EL (cell line): ENCODE measurements around the gene DENND2A.
"Not testable (repeated sequence)": the region's sequence is repeated elsewhere in the genome, so short reads cannot be mapped to it uniquely, and the experiment has no call there.

Source experiments
- DNase-seq: peaks from one replicate; pipeline ENCODE4 v3.0.0-alpha.2; 2016

Gene DENND2A

DNA sequence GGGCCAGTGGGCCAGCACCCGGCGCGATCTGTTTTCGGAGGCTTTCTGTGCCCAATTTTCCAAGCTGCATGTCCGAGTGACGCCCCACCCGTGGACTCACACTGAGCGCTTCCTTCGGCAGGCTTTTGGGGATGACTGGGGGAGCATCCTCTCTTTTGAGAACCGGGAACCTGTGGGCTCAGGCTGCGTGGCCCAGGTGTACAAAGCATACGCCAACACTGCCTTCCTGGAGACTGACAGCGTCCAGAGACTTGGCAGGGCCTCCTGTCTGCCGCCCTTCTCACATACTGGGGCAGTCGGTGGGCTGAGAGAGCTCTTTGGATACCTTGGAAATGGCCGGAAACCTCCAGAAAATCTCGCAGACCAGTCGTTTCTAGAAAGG lies 33.2 kb upstream of the DENND2A start:
- DNase-seq = no peak

DNA sequence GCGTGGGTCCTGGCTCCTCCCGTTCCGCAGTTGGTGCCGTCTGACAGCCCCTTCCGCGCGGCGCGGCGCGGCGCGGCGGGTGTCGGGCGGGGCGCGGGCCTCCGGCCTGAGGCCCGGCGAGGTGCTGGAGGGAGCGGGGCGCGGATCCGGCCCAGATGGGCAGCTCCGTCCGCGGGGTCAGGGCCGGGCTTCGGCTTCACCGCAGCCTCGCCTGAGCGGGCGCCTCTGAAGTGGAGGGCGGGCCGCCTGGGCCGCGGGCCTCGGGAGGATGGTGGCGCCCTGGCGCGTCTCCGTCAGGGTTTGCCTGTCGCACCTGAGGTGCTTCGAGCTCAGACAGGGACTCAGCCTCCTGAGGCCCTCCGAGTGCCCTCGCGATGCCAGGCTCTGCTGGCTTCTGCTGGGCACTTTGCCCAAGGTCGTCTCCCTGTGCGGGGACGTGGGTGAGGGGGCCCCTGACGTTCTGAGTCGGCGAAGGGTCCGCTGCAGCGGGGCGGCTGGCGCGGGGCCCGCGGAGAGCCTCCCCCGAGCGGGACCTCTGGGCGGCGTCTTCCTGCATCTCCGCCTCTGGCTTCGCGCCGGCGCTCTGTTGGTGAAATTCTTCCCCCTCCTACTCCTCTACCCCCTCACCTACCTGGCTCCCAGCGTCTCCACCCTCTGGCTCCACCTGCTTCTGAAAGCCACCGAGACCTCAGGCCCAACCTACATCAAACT lies 32.6 kb upstream of the DENND2A start:
- DNase-seq = peak; percentile 18

DNA sequence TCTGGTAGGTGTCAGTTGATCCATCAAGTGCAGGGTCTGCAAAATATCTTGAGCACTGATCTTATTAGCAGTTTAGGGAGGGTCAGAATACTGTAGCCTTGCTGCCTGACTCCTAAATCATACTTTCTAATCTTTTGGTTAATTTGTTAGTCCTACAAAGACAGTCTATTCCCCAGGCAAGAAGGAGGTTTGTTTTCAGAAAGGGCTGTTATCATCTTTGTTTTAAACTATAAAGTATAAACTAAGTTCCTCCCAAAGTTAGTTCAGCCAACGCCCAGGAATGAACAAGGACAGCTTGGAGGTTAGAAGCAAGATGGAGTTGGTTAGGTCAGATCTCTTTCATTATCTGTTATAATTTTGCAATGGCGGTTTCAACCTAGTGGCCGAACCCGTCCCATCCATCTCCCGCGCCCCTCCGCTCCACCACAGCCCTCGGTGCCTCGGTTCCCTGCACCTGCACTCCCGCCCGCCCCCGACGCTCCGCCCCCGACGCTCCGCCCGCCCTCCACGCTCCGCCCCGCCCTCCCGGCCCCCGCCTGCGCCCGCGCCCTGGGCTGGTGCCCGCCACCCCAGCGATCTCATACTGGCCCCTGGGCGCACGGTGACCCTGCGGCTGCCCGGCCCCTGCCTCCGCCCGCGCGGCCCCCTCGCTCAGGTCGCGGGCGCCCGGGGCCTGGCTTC lies 31.9 kb upstream of the DENND2A start, which contains the start of gene ADCK2:
TSS of gene ADCK2 (plus strand) at position 564 of the 681 bp plus-strand sequence. CDS start 386 bp downstream, outside the sequence.
- DNase-seq = peak; percentile 40

DNA sequence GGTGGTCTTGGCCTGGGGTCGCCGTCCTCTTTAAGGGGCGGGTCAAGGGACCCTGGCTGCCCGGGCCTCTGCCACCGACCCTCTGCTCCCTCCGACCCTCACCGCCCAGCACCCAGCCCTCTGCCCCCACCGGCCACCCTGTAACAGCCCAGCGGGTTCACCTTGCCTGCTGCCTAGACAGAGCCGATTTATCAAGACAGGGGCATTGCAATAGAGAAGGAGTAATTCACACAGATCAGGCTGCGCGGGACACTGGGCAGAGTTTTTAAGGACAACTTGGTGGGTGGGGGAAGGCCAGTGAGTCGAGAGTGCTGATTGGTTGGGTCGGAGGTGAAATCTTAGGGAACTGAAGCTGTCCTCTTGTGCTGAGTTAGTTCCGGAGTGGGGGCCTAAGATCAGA lies 31.4 kb upstream of the DENND2A start:
- no peak for DNase-seq

DNA sequence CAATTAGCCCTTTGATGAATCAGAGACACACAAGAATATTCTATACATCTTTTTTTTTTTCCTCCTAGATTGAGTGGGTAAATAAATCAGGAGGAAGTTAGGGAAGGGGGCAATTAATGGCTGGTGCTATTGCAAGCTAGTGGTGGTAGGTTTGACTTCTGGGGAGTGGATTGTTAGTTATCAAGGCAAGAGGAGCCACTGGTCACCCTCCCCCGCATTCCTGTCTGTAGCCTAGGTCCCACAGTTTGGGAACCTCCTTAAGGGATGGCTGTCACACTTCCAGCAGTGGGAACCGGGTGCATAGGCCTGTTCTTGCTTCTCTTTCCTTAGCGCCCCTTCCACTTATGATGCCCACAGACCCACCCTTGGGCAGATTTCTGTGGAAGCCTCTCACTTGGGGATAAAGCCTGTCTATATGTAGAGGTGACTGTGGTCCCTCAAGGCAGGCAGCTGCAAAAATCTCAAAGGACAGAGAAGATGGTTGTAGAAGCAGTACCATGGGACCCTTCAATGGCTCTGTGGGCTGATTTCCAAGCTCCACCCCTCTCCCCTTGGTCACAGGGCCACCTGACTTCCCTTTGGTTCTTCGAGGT lies 29.8 kb upstream of the DENND2A start:
- no peak for DNase-seq

DNA sequence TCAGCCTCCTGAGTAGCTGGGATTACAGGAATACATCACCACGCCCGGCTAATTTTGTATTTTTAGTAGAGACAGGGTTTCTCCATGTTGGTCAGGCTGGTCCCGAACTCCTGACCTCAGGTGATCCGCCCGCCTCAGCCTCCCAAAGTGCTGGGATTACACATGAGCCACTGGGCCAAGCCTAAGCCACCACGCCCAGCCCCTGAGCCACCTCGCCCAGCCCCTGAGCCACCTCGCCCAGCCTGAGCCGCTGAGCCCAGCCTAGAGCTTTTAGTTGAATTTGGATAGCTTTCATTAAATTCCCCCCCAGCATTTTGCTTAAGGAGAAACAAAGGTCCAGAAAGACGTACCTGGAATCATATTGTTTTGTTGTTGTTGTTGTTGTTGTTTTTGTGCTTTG lies 29.2 kb upstream of the DENND2A start:
- DNase-seq = not testable (repeated sequence)

DNA sequence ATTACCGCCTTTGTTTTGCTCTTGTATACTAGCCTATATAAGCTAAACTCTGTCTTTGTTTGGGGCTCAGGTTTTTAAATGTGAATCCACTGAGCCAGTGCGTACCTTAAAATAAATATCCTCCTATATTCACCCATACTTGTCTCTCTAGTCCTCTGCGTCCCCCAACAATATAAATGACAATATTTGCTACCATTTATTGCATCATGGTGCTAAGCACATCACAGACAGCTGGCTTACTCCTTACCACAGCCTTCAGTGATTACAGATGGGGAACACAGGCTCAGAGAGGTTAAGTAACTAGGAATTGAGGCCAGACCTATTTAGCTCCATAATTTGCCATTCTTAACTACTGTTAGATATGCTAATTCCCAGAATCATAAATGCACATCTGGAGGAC lies 28.7 kb upstream of the DENND2A start:
- no peak for DNase-seq

DNA sequence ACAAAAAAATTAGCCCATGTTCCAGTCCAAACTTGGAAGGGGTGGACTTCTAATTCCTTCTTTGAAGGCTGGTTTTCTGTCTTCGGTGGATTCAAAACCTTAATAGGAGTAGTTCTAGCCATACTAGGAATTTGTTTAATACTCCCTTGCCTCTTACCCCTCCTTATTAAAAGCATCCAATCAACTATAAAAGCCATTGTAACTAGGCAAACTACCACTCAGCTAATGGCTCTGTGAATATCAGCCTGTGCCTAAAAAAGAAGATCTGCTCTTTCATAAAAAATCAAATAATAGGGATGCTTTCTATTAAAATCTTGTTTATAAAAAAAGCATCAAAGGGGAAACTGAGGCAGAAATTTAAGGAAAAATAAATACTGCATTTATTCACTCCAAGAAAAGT lies 28.0 kb upstream of the DENND2A start:
- DNase-seq = no peak

DNA sequence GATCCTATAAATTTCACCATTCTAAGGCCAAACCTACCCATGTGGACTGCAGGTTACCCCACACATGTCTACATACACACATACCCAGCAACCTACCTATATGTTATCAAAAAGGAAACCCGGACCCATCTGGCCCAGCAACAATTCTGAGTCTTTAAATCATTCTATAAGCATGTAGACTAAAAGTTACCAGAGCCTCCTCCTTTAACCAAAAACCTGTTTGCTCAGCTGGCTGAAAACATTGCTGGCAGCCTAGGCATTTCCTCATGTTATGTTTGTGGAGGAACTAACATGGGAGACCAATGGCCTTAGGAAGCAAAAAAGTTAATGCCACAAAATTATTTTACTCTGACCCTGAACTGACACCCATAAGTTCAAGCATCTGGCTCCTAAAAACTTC lies 26.9 kb upstream of the DENND2A start:
- DNase-seq = no peak

DNA sequence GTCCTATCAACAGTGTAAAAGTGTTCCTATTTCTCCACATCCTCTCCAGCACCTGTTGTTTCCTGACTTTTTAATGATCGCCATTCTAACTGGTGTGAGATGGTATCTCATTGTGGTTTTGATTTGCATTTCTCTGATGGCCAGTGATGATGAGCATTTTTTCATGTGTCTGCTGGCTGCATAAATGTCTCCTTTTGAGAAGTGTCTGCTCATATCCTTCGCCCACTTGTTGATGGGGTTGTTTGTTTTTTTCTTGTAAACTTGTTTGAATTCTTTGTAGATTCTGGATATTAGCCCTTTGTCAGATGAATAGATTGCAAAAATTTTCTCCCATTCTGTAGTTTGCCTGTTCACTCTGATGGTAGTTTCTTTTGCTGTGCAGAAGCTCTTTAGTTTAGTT lies 22.3 kb upstream of the DENND2A start:
- DNase-seq = not testable (repeated sequence)

DNA sequence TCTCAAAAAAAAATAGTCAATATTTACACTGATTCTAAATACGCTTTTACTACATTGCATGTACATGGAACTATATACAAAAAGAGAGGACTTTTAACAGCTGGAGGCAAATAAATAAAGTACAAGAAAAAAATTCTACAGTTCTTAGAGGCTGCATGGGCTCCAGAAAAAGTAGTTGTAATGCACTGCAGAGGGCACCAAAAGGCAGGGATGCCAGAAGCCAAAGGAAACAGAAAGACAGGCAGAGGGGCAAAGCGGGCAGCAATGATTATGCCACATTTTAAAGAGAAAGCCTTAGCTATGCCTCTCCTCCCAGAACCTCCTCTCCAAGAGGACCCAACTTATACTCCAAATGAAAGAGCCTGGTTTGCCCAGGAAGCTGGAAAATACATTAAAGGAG lies 20.5 kb upstream of the DENND2A start:
- no peak for DNase-seq

DNA sequence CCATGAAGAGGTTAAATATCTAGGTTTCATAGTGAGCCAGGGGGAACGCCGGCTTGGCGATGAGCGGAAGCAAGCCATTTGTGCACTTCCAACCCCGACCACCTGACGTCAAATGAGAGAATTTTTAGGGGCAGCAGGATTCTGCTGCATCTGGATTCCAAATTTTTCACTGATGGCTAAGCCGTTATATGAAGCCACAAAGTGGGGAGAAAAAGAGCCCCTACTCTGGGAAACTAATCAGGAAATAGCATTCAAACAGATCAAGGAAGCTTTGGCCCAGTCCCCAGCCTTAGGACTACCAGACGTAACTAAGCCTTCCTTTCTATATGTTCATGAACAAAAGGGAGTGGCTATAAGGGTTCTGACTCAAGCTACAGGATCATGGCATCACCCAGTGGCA lies 19.2 kb upstream of the DENND2A start:
- no peak for DNase-seq

DNA sequence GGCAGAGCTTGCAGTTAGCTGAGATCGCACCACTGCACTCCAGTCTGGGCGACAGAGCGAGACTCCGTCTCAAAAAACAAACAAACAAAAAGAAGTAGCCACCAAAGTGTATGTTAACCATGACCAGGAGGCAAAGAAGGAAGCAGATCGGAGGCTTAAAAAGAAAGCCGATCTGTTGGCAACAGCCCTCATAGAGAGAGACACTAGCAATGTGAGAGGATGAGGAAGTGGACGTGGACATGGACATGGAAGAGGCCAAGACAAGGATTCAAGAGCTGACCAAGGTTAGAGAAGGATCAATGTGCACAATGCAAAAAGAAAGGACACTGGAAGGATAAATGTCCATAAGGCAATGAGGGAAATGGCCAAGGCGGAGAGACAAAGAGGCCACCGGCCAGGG lies 17.3 kb upstream of the DENND2A start:
- no peak for DNase-seq

DNA sequence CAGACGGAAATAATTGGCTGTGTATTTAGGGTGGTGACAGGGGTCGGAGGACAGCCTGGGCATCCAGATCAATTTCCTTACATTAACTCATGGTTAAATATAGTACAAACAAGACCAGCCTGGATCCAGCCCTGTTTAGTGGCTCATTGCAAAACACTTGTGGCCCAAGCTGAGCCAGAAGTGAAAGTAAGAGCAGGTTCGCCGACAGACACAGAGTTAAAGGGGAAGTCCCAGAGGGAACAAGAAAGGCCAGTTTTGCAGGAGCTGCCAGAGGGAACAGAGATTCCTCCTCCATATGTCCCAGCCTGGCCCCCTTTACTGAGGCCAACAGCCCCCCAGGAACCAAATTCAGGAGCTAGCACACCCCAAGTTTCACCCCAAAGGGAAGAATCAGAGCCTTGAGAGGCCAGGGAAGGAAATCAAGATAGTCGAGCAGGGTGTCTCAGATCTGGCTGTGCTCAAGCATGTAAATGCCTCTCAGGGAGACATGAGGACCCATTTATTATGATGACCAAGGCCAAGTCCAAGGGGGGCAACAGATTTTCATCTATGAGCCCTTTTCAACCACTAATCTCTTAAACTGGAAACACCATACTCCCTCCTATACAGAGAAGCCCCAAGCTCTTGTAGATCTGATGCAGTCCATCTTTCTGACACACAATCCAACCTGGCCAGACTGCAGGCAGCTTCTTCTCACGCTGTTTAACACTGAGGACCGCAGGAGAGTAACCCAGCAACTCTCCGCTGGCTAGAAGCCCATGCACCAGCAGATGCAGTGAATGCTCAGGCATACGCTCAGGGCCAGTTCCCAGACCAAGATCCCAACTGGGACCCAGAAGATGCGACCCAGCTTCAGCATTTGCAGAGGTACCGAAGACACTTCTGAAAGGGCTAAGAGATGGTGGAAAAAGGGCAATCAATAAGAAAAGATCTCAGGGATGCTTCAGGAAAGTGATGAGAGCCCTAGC lies 16.2 kb upstream of the DENND2A start:
- DNase-seq = peak; percentile 59

DNA sequence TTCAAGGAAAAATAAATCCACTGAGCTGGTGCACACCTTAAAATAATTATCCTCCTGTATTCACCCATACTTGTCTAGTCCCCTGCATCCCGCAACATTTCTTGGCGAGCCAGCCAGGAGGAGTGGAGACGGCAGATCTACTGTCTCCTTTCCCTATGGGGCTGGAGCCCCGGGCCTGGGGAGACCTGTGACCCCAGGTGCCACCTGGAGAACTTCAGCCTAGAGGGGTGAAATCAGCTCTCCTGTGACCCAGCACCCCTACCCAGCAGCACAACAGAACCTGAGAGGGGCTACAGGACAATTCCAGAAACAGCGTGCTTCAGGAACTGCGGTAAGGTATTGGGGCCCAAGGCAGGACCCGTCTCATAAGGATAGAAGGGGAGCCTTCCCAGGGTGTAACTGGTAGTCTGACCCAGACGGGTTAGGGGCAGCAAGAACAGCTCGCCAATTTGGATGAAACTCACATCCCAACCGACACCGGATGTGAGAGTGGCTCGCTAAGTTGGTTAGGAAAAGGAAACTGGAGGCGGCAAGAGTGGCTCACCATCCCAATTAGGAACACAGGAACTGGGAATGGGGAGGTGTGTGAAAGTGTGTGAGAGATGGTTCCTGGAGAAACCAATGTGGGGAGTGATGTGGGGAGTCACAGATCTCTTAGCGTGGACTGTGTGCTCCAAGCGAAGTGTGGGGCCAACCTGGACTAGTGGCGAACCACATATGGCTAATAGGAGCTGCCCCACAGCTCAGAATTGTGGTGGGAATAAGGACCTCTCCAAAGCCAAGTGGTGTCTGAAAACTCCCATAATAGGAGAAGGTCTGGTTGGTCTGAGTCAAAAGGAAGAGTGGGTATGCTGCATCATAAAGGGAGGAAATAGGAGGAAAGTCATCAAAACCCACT lies 15.1 kb upstream of the DENND2A start:
- DNase-seq = no peak

DNA sequence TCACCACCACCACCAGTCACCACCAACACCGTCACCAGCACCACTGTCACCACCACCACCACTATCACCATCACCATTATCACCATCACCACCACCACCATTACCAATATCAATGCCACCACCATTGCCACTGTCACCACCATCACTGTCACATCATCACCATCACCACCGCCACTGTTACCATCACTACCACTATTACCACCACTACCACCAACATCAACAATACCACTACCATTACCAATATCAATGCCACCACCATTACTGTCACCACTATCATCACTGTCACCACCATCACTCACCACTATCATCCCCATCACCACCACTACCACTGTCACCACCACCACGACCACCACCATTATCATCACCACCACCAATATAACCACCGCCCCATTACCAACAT lies 14.0 kb upstream of the DENND2A start:
- no peak for DNase-seq

DNA sequence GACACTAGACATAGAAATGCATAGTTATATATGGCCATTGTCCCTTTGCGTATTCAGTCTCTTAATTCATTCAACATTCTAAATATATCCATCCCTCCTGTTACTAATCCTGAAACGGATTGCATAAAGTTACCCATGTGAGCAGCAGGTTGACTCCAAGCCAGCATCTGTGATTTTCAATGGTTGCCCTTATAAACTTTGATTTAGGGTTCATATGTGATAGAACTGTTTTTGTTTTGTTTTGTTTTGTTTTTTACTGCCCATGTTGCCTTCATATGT lies 13.4 kb upstream of the DENND2A start:
- DNase-seq = no peak

DNA sequence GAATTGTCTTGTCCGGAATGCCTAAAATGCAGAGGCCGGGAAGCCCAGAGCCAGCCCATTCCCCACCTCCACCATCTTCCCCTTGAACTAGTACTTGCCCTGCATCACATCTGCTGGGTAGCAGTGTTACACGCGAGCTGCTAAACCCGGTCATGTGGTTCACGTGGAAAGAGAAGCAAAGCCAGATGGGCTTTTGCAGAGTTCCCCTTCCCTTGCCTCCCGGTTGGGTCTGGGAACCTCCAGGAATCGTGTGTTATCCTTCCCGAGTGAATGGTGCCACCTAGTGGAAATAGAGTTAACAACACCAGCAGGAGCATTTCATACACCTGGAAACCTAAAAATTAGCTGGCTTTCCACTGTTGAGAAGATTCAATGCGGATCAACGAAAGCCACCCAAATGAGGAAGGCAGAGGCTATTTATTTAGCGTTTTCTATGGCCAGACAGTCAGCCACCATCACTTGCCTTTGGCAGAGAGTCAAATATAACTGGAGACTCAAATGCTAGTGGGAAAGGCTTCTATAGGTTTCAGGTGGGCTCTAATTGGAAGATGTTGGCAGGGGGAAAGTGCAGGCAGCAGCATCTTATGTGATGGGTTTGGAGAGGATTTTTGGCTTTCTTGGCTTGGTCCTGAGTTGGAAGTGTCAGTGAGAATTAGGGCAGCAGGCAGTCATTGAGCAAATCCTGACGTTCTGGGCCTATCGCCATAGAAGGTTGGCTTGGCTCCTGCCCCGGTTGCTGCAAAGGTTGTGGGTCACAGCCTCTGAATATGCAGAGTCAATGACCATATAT lies 12.9 kb upstream of the DENND2A start:
- peak; percentile 79 for DNase-seq

DNA sequence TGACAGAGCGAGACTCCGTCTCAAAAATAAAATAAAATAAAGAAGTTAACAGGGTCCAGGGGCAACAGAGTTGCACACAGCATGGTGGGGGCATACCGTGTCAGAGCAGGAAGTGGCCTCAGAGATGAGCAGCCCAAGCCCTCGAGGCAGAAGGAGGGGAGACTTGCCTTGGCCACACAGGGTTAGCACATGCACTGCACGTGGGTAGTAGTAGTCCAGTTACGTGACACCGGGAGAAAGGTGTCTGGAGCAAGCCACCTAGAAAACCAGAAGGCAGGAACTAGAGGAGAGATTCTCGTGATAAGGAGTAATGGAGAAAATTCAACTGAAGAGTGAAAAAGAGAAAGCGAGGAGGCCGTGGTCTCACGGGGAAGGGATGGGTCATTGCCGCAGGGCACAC lies 9.8 kb upstream of the DENND2A start:
- no peak for DNase-seq

DNA sequence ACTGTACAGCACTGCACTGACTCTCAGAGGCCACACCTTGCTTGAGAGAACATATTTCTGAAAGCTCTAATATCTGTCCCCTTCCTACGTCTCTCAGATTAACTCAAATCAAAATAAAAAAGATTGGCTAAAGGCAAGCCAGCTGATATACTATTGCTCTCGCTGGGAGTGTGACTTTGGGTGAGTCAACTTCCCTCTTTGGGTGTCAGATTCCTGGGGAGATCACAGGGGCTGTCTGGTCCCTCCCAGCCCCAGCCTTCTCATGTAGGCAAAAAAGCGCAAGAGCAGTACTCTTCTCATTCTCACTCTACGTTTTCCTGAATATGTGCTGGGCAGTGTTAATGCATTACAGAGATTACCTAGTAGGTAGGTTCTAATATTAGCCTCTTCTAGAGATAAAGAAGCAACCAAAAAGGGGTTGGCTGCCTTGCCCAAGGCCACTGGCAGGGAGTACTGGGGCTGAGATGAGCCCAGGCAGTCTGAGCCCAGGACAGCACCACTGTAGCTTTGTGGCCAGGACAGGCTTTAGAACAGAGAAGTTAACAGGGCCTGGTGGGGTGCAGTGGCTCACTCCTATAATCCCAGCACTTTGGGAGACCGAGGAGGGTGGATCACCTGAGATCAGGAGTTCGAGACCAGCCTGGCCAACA lies 9.1 kb upstream of the DENND2A start:
- peak; percentile 57 for DNase-seq
